Sciatic nerve (tissue), 2 donors: ENCODE measurements around the gene CLDN7. TPM values are rescaled to one million over a fixed set of nuclear protein-coding genes. Genes with fewer than 3 reads are reported as not detected.

ENCODE experiments used
- ATAC-seq: fragments of 200-7000 bp; cut with Tn5 transposase; one replicate; pipeline ENCODE4 v1.9.1; 2020; ENCODE audit warnings: mild to moderate bottlenecking, moderate library complexity
- DNase-seq: peaks from one replicate; pipeline ENCODE4 v3.0.0-alpha.2; 2020; ENCODE audit warnings: low spot score
- intact Hi-C: fragments of 100-400 bp; cut with DNase I; formaldehyde crosslinking; loops from one replicate; pipeline ENCODE4 v1.14.2; 2022
- total RNA-seq: library from RNA; stranded (reverse); fragmentation: NEBNext Ultra II Directional; extraction: Animal tissue kit (Norgen Biotek cat#: 25700); gene quantifications from one replicate; pipeline ENCODE4 v1.2.1, GENCODE V29; 2021
- donor health status: DM: no; HTN: no; CAD: no.
- donor health status: DM: no; HTN: no; CAD: no.

Gene CLDN7
- total RNA-seq, 1 donor from 2014 or later, result 4.1 TPM

DNA sequence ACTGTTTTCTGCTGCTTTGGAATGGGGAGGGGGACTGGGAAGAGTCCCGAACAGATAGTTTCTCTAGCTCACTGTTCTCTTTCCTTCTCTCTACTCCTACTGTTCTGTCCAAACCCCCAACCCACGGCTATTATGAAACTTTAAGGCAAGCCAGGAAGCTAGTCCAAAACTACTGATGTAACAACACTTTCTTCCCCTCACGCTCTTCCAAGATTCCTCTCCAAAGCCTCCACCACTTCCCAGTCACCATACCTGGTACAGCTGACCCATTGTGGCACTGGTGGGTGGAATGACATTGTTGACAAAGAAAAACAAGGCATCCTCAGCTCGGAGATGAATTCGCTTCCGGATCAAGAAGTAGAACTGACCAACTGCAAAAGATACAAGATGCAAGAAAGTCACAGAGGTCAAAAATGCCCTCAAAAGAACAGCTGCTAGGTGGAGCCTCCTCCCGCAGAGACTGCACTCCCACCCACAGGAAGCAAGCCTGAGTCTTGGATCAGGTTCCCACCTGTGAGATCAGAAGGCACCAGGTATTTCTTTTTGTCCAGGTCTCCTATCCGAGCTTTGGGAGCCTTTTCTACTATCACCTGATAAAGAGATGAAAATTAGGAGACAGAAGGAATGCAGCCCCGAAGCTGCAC lies 21.1 kb downstream of the CLDN7 start:
- ATAC-seq, result no peak
- intact Hi-C loops, result no loop called here

DNA sequence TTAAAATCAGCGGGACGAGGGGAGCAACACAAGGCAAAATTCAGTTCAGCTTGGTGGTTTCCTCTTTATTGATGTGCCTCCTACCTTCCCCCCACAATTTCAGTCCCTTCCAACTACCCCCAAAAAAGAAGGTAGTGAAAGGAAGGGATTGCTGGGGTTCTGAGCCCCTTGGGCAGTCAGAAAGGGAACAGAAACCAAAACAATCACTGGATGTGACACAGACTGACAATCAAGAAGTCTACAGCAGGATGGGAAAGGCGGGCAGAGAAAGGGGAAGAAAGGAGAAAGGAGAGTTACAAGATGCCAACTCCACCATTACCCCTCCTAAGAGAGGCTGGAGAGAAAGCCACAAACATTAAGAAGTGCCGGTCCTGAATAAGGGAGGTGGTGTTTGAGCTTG lies 21.9 kb downstream of the CLDN7 start:
- ATAC-seq (no peak), DNase-seq (no peak)
- intact Hi-C loops, result no loop called here

More for the DNA sequence above, 21.1 kb downstream of the CLDN7 start:
- DNase-seq, result no peak

DNA sequence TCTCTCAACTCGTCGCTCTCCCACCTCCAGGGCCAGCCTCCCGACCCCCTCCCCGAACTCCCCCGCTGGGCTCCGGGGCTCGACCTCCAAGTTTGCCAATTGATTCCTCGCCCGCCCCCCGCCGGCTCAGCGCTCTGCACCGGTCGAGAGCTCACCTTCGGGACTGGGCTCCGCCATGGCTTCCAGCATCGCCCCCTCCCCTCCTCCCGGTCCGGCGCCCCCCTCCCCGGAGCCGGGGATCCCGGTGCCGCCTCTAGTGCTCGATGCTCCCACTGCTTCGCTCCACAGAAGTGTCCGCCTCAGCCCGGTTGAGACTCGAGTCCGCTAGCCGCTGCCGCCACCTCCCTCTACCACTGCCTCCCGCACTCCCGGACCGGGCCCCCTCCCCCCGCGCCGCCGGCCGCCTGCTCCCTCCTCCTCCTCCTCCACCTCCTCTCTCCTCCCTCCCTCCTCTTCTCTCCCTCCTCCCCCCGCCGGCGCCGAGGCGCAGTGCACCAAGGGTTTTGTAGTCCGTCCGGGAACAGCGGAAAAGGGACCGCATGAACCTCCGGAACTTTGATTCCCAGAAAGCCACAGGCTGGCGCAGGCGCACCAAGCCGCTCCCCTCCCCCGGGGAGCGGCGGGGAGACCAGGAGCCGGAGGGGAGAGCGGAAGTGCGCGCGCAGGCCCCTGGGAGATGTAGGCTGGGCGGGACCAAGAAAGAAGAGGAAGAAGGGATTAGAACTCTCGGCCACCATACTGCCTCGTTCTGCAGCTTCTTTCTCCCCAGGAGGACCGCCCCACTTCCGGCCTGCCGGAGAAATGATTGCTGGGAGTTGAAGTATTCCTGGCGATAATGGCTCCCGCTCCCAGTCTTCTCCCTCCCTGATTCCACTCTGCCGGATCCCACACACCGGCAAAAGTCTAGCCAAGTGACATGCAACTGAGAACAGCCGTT lies 22.9 kb downstream of the CLDN7 start, which contains the start of gene PHF23:
Gene PHF23 (minus strand): TSS at position 367 of the 937 bp plus-strand sequence. CDS start 178 bp downstream, at position 189.
- peak; percentile 87 for ATAC-seq
- intact Hi-C loops, result no loop called here
- DNase-seq, result peak; percentile 100

DNA sequence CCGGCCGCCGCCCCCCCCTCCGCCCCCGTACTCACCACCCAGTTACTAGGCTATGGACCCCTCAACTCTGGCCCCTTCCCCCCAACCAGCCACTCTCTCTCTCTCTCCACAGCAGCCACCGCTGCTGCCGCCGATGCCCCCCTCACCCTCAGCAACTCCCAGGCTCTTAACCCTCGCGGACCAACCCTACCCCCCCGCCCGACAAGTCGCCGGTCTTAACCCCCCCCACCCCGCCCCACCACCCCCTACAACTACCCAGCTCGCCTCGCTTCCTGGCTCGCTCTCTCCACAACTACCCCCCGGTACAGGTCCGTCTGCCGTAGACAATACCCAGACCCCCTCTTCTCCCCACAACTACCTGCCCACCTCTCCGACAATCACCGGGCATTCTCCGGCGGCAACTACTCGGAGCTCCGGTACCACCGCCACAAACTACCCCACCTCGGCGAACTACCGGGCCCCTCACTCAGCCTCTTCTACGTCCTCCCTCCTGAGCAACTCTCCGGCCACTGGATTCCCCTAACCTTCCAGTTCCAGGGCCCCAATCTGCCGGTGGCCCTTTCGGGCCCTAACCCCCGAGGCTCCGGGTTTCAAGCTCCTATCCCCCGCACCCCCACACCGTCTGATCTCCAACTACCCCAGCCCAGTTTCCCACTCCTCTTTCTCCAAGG lies 23.7 kb downstream of the CLDN7 start:
- intact Hi-C loops, result no loop called here
- DNase-seq (no peak), ATAC-seq (no peak)

DNA sequence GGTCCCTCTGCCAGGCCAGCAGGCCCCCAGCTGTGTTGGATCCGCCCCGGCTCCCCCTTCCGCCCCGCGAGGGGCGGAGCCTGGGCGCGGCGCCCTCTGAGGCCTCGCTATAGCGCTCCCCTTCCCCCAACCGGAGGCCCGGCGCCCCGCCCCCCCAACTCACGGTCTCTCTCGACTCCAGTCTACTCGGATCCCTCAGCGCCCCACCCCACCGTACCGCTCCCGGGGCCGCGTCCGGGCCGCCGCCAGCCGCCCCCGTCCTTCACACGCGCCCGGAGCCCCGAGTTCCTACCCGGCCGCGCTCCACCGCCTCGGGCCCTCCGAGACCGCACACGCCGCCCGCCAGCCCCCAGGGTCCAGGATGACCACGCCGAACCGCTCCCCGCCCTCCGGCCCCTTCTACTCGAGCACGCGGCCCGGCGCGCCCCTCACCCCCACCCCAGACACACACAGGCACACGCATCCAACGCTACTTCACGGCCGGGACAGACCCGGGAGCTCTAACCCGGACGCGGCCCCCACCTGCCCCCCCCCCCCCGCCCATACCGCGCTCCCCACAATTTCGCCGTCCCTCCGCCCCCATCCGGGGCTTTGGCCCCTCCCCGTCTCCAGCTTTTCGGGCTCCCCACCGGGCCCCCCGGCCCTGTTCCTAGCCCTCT lies 24.4 kb downstream of the CLDN7 start:
- ATAC-seq (peak; percentile 1), DNase-seq (peak; percentile 93)
- intact Hi-C loops, result no loop called here

DNA sequence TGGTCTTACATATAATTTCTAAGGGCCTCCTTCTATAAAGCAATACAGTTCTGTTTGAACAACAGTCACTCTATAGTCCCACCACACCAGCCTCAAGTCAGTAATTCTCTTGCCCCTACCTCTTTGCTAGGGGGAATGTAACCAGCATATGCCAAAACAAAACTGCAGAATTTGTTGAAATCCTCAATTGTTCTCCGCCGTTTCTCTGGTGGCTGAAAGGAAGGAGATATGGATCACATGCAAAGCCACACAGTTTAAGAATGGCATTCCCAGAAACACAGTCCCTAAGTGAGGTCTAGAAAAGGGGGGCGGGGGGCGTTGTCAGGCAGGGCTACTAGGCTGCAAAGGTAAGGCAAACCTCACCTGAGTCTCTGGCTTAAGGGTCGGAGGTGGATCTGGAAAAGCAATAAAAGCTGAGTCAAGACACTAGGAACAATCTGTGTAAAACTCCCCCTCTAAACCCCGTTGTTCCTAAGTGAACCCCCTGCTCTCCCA lies 25.0 kb downstream of the CLDN7 start:
- no peak for ATAC-seq
- intact Hi-C loops, result no loop called here
- no peak for DNase-seq

DNA sequence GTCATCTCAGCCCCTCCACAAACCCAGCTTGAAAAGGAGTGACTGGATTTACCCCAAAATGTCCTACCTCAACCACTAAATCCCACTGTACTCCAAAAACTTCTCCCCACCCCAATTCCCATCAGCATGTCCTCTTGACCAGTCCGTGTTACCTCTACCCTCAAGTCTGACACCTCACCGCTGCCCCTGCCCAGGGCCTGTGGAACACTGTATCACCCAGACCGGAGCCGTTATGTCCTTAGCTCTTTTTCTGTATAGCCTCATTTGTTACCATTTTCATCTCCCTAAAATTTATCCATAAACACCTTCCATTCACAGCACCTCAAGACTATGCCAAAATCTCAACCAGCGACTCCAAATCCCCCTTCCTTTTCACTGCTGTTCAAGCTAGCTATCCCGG lies 25.5 kb downstream of the CLDN7 start:
- intact Hi-C loops, result no loop called here
- DNase-seq, result no peak
- no peak for ATAC-seq

DNA sequence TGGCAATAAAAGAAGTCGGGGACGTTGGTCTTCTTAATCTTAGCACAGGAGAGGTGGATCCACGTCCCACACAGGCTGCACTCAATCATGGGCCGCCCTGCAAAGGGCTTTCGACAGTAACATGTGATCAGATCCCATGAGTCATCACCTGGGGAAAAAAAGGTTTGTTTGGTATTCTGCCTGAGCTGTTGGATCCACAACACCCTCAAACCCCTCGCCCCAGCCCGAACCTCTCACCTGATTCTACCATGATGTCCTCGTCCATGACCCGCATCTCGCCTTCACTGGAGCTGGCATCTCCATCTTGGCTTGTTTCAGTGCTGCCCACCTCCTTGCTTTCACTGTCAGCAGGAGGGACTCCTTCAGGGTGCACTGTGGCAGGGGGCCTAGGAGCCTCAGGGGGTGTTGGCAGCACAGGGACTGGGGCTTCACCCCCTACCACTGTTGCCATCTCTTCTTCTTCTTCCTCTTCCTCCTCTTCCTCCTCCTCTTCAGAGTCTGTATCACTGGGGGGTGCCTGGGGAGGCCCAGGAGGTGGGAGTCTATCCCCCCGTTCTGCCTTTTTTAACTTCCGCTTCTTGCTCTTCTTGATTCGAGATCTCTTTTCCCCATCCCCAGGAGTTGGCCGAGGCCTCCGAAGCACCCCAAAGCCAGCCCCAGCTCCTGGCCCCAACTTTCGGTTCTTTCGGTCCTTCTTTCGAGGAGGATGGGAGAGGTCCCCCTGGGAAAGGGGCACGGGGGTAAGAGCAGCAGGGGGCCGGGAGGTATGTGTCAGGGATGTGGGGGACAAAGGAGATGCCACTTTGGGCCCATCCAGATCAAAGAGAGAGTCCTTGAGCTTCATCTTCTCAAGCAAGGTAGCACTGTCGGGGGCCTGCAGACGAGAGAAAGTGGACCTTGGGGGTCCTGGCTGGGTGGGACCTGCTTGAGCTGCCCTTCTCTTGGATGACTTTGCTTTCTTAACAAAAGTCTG lies 26.3 kb downstream of the CLDN7 start:
- DNase-seq (no peak), ATAC-seq (no peak)
- intact Hi-C loops, result no loop called here

DNA sequence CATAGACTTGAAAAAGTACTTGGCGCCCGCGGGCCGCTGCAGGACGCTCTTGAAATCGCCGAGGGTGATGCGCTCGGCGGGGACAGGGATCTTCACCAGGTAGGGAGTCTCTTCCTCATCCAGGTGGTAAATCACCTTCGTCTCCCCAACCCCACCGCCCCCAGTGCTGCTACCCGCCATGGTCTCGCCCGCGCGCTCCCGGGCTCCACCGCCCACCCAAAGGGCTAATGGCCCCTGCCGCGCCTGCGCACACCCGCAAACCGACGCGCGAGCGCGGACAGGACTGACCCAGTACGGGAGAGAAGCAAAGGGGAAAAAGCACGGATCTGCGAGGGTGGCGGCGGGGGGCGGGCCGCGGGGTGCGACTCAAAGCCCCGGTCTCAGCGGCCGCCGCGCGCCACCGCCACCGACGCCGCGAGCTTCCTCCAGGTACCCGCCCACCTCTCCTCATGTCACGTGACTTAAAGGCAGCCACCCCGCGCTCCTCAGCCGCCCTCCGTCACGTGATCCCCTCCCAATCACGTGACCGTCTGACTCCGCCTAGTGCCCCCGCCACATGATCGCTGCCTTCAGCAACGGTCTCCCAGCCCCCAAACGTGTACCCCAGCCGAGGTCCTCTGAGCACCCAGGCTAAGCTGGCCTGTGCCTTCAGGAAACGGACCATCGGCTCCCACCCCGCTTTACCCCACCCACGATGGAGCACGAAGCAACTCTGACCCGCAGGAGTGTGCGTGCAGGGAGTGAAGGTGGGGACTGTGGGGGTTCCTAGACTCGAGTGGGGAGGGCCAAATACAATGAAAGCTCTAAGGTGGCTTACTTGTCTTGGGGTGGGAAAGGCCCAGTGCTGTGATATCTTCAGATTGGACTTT lies 28.0 kb downstream of the CLDN7 start, which contains the start of gene DVL2:
Gene DVL2 (minus strand): TSS at position 435 of the 869 bp plus-strand sequence. CDS start 255 bp downstream, at position 180.
- ATAC-seq (peak; percentile 67), DNase-seq (peak; percentile 99)
- intact Hi-C loops, result no loop called here

DNA sequence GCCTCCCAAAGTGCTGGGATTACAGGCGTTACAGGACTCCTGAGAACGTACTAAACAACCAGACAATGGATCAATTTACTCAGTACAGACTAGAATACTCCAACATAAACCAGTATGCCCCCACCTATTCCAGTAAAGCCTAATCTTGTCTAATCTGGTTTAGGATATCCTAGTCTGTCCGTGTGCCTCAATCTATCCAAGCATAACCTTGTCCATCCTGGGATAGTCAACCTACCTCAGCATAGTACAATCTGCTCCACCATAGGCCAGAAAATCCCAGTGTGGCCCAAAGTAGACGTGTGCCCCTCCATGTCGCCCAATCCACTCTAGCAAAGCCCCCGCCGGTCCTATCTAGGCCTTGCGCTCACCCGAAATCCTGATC lies 28.6 kb downstream of the CLDN7 start:
- ATAC-seq, result no peak
- intact Hi-C loops, result no loop called here
- no peak for DNase-seq

DNA sequence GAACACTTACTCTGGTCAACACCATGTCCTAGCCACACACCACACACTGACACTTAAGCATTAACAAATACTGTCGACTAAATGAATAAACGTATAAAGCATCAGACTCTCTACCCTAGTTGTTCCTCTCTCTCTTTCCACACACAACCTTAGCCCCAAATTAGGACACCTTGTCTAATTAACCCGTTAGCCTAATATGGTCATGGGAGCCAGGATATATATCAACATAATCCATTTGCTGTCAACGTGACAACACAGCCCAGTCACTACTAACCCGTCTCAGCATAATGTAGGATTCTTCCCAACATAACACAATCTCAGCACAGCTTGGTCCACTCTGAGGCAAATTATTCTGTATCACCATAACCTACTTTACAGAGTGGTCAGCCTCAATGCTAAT lies 30.2 kb downstream of the CLDN7 start:
- DNase-seq (no peak), ATAC-seq (no peak)
- intact Hi-C loops, result no loop called here

DNA sequence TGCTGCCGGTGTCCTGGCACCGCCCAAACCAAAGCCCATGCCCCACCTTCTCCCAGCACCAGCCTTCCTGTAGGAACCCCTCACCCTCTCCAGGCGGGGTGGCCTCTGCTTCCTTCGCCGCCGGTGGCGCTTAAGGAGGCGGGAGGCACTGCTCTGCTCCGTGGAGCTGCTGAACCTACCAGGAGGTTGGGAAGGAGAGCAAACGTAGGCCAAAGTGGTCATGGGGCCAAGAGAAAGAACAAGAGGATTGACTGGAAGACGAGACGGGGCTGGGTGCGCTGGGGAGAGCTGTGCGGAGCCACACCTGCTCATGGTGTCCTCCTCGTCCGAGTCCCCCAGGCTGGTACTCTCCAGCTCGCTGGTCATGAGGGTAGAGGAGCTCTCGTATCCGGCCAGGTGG lies 32.8 kb downstream of the CLDN7 start:
- DNase-seq, result no peak
- no peak for ATAC-seq
- intact Hi-C loops, result no loop called here

DNA sequence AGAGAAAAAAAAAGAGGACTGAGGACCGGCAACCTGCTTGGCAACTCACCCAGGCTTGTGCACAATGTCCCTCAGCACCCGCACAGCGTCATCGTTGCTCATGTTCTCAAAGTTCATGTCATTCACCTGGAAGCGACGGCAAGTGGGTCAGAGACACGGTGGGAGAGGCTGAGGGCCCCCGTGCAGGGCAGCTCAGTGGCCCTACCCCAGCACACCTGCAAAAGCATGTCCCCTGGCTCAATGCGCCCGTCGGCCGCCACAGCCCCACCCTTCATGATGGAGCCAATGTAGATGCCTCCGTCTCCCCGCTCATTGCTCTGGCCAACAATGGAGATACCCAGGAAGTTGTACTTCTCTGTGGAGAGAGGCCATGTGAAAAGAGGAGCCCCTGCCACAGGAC lies 33.4 kb downstream of the CLDN7 start:
- no peak for ATAC-seq
- intact Hi-C loops, result no loop called here
- no peak for DNase-seq

DNA sequence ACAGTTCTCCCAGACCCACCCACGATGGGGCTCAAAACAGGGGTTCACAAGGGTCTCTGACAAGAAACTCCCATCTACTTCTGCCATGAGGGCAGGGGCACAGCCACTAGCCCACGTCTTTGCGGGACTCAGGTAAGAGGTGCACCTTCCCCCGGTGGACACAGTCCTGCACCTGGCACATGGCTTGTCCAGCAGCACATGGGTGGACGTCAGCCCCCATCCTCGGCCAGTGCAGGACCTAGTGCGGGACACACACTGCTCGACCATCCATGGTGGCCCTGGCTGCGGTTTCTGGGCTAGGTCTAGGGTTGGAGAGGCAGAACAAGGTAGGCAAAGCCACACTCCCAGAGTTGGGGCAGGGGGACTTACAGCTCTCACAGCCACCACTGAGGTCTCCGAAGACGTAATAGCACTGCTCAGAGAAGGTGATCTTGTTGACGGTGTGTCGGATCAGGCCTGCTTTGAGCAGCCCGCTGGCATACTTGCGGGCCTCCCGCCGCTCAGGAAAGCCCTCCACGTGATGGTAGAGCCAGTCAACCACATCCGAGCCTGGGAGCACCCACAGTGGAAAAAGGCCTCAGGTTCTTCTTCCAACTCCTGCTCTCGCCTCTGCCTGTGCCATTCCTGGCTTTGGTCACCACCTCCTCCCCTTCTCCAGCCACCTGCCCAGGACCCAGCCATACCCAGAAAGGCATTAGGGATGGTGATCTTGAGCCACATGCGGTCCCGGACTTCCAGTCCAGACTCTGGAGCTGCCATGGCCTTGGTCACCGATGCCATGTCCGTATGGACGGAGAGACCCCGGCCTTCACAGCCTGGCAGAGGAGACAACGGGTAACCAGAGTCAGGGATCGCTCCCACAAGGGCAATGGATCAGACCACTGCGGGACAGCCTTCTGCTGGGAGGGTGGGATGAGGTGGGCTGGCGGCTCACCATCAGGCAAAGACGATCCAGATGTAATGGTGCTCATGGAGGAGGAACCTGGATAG lies 35.3 kb downstream of the CLDN7 start:
- intact Hi-C loops, result no loop called here
- ATAC-seq (no peak), DNase-seq (no peak)

DNA sequence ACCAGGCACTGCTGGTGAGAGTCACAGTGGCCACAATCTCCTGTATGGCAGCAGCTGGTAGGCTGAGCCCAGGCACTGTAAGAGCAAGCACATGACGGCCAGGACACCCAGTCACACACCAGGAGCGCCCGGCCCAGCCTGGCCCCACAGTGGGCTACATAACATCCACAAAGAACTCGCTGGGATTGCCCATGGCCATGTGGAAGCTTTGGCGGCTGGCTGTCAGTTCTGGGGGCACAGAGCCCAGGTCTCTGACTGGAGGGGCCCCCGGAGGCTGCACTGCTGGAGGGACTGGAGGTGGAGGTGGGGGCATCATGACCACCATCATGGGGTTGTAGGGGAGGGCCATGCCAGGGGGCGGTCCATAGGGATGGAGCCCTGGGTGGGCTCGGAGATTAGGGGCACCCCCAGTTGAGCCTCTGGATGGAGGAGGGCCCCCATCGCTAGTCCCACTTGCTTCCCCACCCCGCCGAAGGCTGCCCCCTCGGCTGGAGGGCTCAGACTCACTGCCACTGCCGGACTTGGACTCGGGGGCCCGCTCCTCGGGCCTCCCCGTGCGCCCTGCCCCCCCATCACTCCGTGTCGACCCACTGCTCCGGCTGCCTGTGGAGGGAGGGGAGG lies 36.5 kb downstream of the CLDN7 start:
- DNase-seq (no peak), ATAC-seq (no peak)
- intact Hi-C loops, result no loop called here
